GM12878 (cell line): Measurements from ENCODE around the gene TSEN54. TPM values are rescaled to one million over a fixed set of nuclear protein-coding genes. Genes with fewer than 3 reads are reported as not detected.

Source experiments
- ATAC-seq: fragments of 200-7000 bp; cut with Tn5 transposase; 3 replicates; pipeline ENCODE4 v1.9.1; 2020; ENCODE audit warnings: mild to moderate bottlenecking, moderate library complexity
- BruUV-seq: library from RNA; stranded (reverse); fragments of 400-500 nt; replicated peaks from 2 replicates; lab custom pipeline; 2021; lab: Mats Ljungman, UMichigan
- CTCF ChIA-PET: fragments of 300-600 bp; sonication (Branson Sonifier 250); formaldehyde crosslinking; extraction: SDS; loops from one replicate; lab custom pipeline; 2021; ENCODE audit warnings: inconsistent platforms; lab: Yijun Ruan, JAX
- POLR2A ChIA-PET: fragments of 350-600 bp; formaldehyde crosslinking; extraction: SDS; loops from one replicate; lab custom pipeline; 2021; ENCODE audit warnings: inconsistent platforms; lab: Charles Lee
- RAD21 ChIA-PET: fragments of 300-600 bp; sonication (Branson Sonifier 250); formaldehyde crosslinking; loops from one replicate; lab custom pipeline; 2023; ENCODE audit warnings: antibody characterized with exemption; ENCODE audit not compliant: unreplicated experiment; lab: Charles Lee
- SMC1A ChIA-PET: fragments of 300-600 bp; sonication (Branson Sonifier 250); formaldehyde crosslinking; loops from one replicate; lab custom pipeline; 2023; ENCODE audit not compliant: unreplicated experiment, uncharacterized antibody; lab: Charles Lee
- DNase-seq: peaks from one replicate; pipeline ENCODE4 v3.0.0-alpha.2; 2011; ENCODE audit warnings: low read depth, low spot score
- FAIRE-seq: peaks from 3 replicates; lab custom pipeline; 2011; peaks lifted over from hg19 to GRCh38; lab: Jason Lieb, UNC
- H2AFZ ChIP-seq: 2 replicates; pipeline ENCODE4 v1.6.0; 2011; ENCODE audit warnings: low read depth, low read length, control low read depth; ENCODE audit not compliant: control insufficient read depth
- H3K27ac ChIP-seq: 2 replicates; pipeline ENCODE4 v1.5.1; 2011; ENCODE audit warnings: control low read depth; ENCODE audit not compliant: control insufficient read depth, insufficient read depth
- H3K27me3 ChIP-seq, 2 experiments: replicated peaks in 1 of 2; 2 replicates each; pipeline versions ENCODE4 v1.6.0 to v1.6.1; 2011; ENCODE audit warnings: low read length in 1 of 2; ENCODE audit not compliant: control insufficient read depth in 2 of 2, insufficient read depth in 2 of 2
- H3K36me3 ChIP-seq, 2 experiments: 2 replicates each; pipeline ENCODE4 v1.5.1; 2011; ENCODE audit warnings: low read length in 1 of 2; ENCODE audit not compliant: control insufficient read depth in 2 of 2, insufficient read depth in 2 of 2
- H3K4me1 ChIP-seq: 2 replicates; pipeline ENCODE4 v1.6.1; 2011; ENCODE audit warnings: mild to moderate bottlenecking, low read length, moderate library complexity, mixed read lengths; ENCODE audit not compliant: control insufficient read depth, insufficient read depth
- H3K4me2 ChIP-seq: 2 replicates; pipeline ENCODE4 v1.6.0; 2011; ENCODE audit warnings: control low read depth; ENCODE audit not compliant: control insufficient read depth, insufficient read depth
- H3K4me3 ChIP-seq: fragments of 200-600 bp; sonication (generic); 2 replicates; pipeline ENCODE4 v1.5.1; 2016
- H3K79me2 ChIP-seq: 2 replicates; pipeline ENCODE4 v1.6.0; 2011; ENCODE audit warnings: low read length; ENCODE audit not compliant: control insufficient read depth, insufficient read depth
- H3K9ac ChIP-seq: 2 replicates; pipeline ENCODE4 v1.8.0; 2011; ENCODE audit warnings: low read length, control low read depth, mixed read lengths; ENCODE audit not compliant: control insufficient read depth, insufficient read depth
- H3K9me3 ChIP-seq: replicated peaks from 3 replicates; pipeline ENCODE4 v1.5.1; 2011; ENCODE audit warnings: mild to moderate bottlenecking, low read length; ENCODE audit not compliant: control insufficient read depth, insufficient read depth
- H4K20me1 ChIP-seq: 2 replicates; pipeline ENCODE4 v1.6.0; 2011; ENCODE audit not compliant: control insufficient read depth, insufficient read depth
- BACH1 ChIP-seq: fragments of 450-650 bp; IDR thresholded peaks from 2 replicates; pipeline ENCODE4 v1.6.1; 2017; ENCODE audit warnings: mild to moderate bottlenecking, borderline replicate concordance
- CHD4 ChIP-seq: fragments of 200-600 bp; sonication (generic); IDR thresholded peaks from 2 replicates; pipeline ENCODE4 v1.6.1; 2016; ENCODE audit warnings: mild to moderate bottlenecking
- PBX3 ChIP-seq: IDR thresholded peaks from 2 replicates; pipeline ENCODE4 v1.6.1; 2011; ENCODE audit warnings: mild to moderate bottlenecking, low read depth, low read length, moderate library complexity; ENCODE audit not compliant: insufficient replicate concordance
- SMAD1 ChIP-seq: fragments of 450-650 bp; IDR thresholded peaks from 2 replicates; pipeline ENCODE4 v1.6.1; 2018; ENCODE audit warnings: mild to moderate bottlenecking, low read depth; ENCODE audit not compliant: partially characterized antibody
- STAT1 ChIP-seq: fragments of 450-650 bp; conservative IDR thresholded peaks from 2 replicates; pipeline ENCODE4 v1.6.1; 2014; ENCODE audit warnings: antibody characterized with exemption, mild to moderate bottlenecking
- STAT3 ChIP-seq: IDR thresholded peaks from 2 replicates; pipeline ENCODE4 v1.6.1; 2011; ENCODE audit warnings: low read depth, low read length, improper control_type of control experiment
- SUPT20H ChIP-seq: IDR thresholded peaks from 2 replicates; pipeline ENCODE4 v1.6.1; 2011; ENCODE audit warnings: low read depth, mild to moderate bottlenecking, low read length, moderate library complexity, borderline replicate concordance; ENCODE audit not compliant: control insufficient read depth
- TAF1 ChIP-seq: IDR thresholded peaks from 2 replicates; pipeline ENCODE4 v1.6.1; 2011; ENCODE audit warnings: mild to moderate bottlenecking, low read depth, low read length, borderline replicate concordance
- WGBS: methylation state at CpG from one replicate; pipeline ENCODE4 v1.1.6; 2016; ENCODE audit warnings: low lambda C conversion rate; ENCODE audit not compliant: insufficient replicate concordance, insufficient coverage; ENCODE audit errors: missing lambda C conversion rate; 5-methylcytosine and 5-hydroxymethylcytosine counted together
- in situ Hi-C: fragments of 300-500 bp; cut with MboI; formaldehyde crosslinking; loops from 9 replicates; pipeline ENCODE4 v1.14.3; 2018; ENCODE audit warnings: mixed read lengths
- intact Hi-C: fragments of 100-400 bp; cut with micrococcal nuclease; formaldehyde crosslinking; loops from one replicate; pipeline ENCODE4 v1.14.2; 2022; ENCODE audit not compliant: unreplicated experiment
- polyA plus RNA-seq, 11 experiments: library from polyadenylated mRNA; depleted of rRNA in 4 of 11; unstranded in 6 of 11; stranded (reverse) in 5 of 11; fragments of >200 nt; fragmentation: Nextera tagmentation in 4 of 11; fragmentation: Illumina TruSeq in 1 of 11; extraction: Ambion mirVana in 4 of 11; extraction: Trizol in 1 of 11; gene quantifications; 1 replicate in 1 of 11; 2 replicates in 10 of 11; pipeline versions ENCODE4 v1.2.1 to v1.2.3, GENCODE V29; 2011 to 2016; ENCODE audit warnings: inconsistent platforms in 2 of 11, missing spikeins in 2 of 11, low read depth in 1 of 11
- total RNA-seq, 4 experiments: library from RNA; depleted of rRNA in 3 of 4; stranded (reverse); fragments of >200 nt in 3 of 4; fragmentation: Illumina TruSeq in 1 of 4; extraction: Trizol in 1 of 4; gene quantifications; 2 replicates each; pipeline versions ENCODE4 v1.2.1 to v1.2.3, GENCODE V29; 2013 to 2021
- TF ChIP-seq, protein P1 (sequence below): IDR thresholded peaks from 2 replicates; pipeline ENCODE4 v1.6.1; 2012; ENCODE audit warnings: mild to moderate bottlenecking, low read depth, low read length
- TF ChIP-seq, protein P2 (sequence below): fragments of 450-650 bp; IDR thresholded peaks from 2 replicates; pipeline ENCODE4 v1.6.1; 2018; ENCODE audit warnings: borderline replicate concordance, mild to moderate bottlenecking; ENCODE audit not compliant: partially characterized antibody

The TSEN54 gene
- total and polyA plus RNA-seq, 10 of the 15 experiments (the other 5 are each of a cell fraction or from before 2014, with no cell fraction given), result 7.1 to 48.0 (median 41.1) TPM

DNA sequence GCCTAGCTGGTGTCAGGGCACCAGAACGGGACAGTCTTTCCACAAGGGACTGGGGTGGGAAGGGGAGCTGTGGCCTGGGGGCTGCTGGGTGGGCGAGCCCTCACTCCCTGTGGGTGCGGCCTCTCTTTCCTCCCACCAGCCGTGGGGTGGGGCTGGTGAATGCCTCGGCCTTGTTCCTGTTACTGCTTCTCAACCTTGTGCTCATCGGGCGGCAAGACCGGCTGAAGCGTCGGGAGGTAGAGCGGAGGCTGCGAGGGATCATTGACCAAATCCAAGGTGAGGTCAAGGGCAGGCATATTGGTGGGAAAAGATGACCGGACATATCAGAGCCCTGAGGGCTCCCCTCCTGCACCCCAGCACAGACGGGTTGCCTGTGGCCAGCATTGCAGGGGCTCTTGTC lies 30.2 kb upstream of the TSEN54 start:
- in situ Hi-C loops, result no loop called here
- H3K9ac ChIP-seq, result no peak overlapping the region
- H3K4me2 ChIP-seq, result no peak overlapping the region
- intact Hi-C loops, result loop anchor here (2.0 kb wide), 1 partner anchor 59 kb away; no protein-coding TSS in a partner anchor
- H4K20me1 ChIP-seq, result no peaks in the 10 kb centered on the region
- H3K27ac ChIP-seq, result no peak overlapping the region
- H3K79me2 ChIP-seq, result no peaks in the 10 kb centered on the region
- TF ChIP-seq BACH1 (no peak), CHD4 (no peak), STAT3 (no peak), TAF1 (no peak), STAT1 (no peak), SUPT20H (no peak), SMAD1 (no peak), PBX3 (no peak)
- TF ChIP-seq, protein P1, sequence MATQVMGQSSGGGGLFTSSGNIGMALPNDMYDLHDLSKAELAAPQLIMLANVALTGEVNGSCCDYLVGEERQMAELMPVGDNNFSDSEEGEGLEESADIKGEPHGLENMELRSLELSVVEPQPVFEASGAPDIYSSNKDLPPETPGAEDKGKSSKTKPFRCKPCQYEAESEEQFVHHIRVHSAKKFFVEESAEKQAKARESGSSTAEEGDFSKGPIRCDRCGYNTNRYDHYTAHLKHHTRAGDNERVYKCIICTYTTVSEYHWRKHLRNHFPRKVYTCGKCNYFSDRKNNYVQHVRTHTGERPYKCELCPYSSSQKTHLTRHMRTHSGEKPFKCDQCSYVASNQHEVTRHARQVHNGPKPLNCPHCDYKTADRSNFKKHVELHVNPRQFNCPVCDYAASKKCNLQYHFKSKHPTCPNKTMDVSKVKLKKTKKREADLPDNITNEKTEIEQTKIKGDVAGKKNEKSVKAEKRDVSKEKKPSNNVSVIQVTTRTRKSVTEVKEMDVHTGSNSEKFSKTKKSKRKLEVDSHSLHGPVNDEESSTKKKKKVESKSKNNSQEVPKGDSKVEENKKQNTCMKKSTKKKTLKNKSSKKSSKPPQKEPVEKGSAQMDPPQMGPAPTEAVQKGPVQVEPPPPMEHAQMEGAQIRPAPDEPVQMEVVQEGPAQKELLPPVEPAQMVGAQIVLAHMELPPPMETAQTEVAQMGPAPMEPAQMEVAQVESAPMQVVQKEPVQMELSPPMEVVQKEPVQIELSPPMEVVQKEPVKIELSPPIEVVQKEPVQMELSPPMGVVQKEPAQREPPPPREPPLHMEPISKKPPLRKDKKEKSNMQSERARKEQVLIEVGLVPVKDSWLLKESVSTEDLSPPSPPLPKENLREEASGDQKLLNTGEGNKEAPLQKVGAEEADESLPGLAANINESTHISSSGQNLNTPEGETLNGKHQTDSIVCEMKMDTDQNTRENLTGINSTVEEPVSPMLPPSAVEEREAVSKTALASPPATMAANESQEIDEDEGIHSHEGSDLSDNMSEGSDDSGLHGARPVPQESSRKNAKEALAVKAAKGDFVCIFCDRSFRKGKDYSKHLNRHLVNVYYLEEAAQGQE, result no peak
- TF ChIP-seq, protein P2, sequence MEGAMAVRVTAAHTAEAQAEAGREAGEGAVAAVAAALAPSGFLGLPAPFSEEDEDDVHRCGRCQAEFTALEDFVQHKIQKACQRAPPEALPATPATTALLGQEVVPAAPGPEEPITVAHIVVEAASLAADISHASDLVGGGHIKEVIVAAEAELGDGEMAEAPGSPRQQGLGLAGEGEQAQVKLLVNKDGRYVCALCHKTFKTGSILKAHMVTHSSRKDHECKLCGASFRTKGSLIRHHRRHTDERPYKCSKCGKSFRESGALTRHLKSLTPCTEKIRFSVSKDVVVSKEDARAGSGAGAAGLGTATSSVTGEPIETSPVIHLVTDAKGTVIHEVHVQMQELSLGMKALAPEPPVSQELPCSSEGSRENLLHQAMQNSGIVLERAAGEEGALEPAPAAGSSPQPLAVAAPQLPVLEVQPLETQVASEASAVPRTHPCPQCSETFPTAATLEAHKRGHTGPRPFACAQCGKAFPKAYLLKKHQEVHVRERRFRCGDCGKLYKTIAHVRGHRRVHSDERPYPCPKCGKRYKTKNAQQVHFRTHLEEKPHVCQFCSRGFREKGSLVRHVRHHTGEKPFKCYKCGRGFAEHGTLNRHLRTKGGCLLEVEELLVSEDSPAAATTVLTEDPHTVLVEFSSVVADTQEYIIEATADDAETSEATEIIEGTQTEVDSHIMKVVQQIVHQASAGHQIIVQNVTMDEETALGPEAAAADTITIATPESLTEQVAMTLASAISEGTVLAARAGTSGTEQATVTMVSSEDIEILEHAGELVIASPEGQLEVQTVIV, result no peak
- WGBS, result 90% methylated on average over 14 of the region's 14 CpGs
- ATAC-seq (no peak), DNase-seq (no peak), FAIRE-seq (no peak)
- H3K36me3 ChIP-seq, result peaks cover 0 to 2% of the 10 kb centered on the region in 2 experiments; a peak in 2 of 4 replicates
- ChIA-PET POLR2A (no interaction called here), RAD21 (interaction anchor here (1.1 kb wide), 1 partner anchor 32 kb away, joined by 3 read pairs; no protein-coding TSS in a partner anchor), SMC1A (no interaction called here), CTCF (no interaction called here)
- peaks cover 13% of the 10 kb centered on the region for H3K4me1 ChIP-seq
- H3K4me3 ChIP-seq, result no peak overlapping the region
- H3K9me3 ChIP-seq, result no peaks in the 10 kb centered on the region
- no peaks in the 10 kb centered on the region for H3K27me3 ChIP-seq
- BruUV-seq, result no TSS peak
- H2AFZ ChIP-seq, result no peak overlapping the region
